IMR-90 (cell line): ENCODE measurements around the gene HBEGF. TPM values are rescaled to one million over a fixed set of nuclear protein-coding genes. Genes with fewer than 3 reads are reported as not detected.

ENCODE experiments used
- ATAC-seq: fragments of 200-7000 bp; cut with Tn5 transposase; 2 replicates; pipeline ENCODE4 v1.9.1; 2020; ENCODE audit warnings: low read depth, mild to moderate bottlenecking, moderate library complexity
- BruUV-seq: library from RNA; stranded (reverse); fragments of 400-500 nt; replicated peaks from 2 replicates; lab custom pipeline; 2021; lab: Mats Ljungman, UMichigan
- CTCF ChIA-PET: fragments of 300-600 bp; formaldehyde crosslinking; extraction: SDS; loops from one replicate; lab custom pipeline; 2021; ENCODE audit warnings: antibody characterized with exemption; lab: Yijun Ruan, JAX
- POLR2A ChIA-PET: fragments of 300-600 bp; sonication (Branson Sonifier 250); formaldehyde crosslinking; loops from one replicate; lab custom pipeline; 2022; ENCODE audit warnings: antibody characterized with exemption; ENCODE audit not compliant: unreplicated experiment; lab: Charles Lee
- DNase-seq: peaks from one replicate; pipeline ENCODE4 v3.0.0; 2013
- H2AFZ ChIP-seq: replicated peaks from 2 replicates; pipeline ENCODE3; 2013; ENCODE audit warnings: low read length, mild to moderate bottlenecking; ENCODE audit not compliant: poor library complexity
- H2AK5ac ChIP-seq: 2 replicates; pipeline ENCODE4 v1.6.1; 2013; ENCODE audit warnings: low read depth, low read length, inconsistent platforms
- H2AK9ac ChIP-seq: replicated peaks from 2 replicates; pipeline ENCODE3; 2013; ENCODE audit warnings: mild to moderate bottlenecking, low read depth, low read length, moderate library complexity; ENCODE audit not compliant: poor library complexity
- H2BK120ac ChIP-seq: 2 replicates; pipeline ENCODE4 v1.6.1; 2013; ENCODE audit warnings: low read depth, low read length, inconsistent platforms
- H2BK15ac ChIP-seq: 3 replicates; pipeline ENCODE4 v1.6.1; 2013; ENCODE audit warnings: low read depth, low read length, inconsistent platforms
- H2BK20ac ChIP-seq: 2 replicates; pipeline ENCODE4 v1.6.1; 2013; ENCODE audit warnings: low read depth, mild to moderate bottlenecking, inconsistent platforms, low read length, moderate library complexity
- H2BK5ac ChIP-seq: 2 replicates; pipeline ENCODE4 v1.6.1; 2013; ENCODE audit warnings: mild to moderate bottlenecking, low read depth, low read length, inconsistent platforms; ENCODE audit not compliant: poor library complexity, severe bottlenecking
- H3K14ac ChIP-seq: replicated peaks from 2 replicates; pipeline ENCODE4 v1.6.1; 2013; ENCODE audit warnings: low read depth, low read length, inconsistent platforms
- H3K18ac ChIP-seq: 2 replicates; pipeline ENCODE4 v1.6.1; 2013; ENCODE audit warnings: low read depth, low read length, control low read depth
- H3K23ac ChIP-seq: 2 replicates; pipeline ENCODE4 v1.6.1; 2013; ENCODE audit warnings: low read depth, low read length, inconsistent platforms
- H3K27ac ChIP-seq: 2 replicates; pipeline ENCODE4 v1.5.1; 2013; ENCODE audit warnings: mild to moderate bottlenecking, control low read depth, low read length; ENCODE audit not compliant: insufficient read depth
- H3K27me3 ChIP-seq: 2 replicates; pipeline ENCODE4 v1.6.1; 2013; ENCODE audit warnings: low read length; ENCODE audit not compliant: control insufficient read depth, insufficient read depth
- H3K36me3 ChIP-seq: 2 replicates; pipeline ENCODE4 v1.6.1; 2013; ENCODE audit warnings: low read length, mixed read lengths; ENCODE audit not compliant: control insufficient read depth, insufficient read depth
- H3K4ac ChIP-seq: 2 replicates; pipeline ENCODE4 v1.6.1; 2013; ENCODE audit warnings: low read depth, low read length, inconsistent platforms
- H3K4me1 ChIP-seq: 2 replicates; pipeline ENCODE4 v1.6.1; 2013; ENCODE audit warnings: low read length, mixed read lengths; ENCODE audit not compliant: control insufficient read depth, insufficient read depth
- H3K4me2 ChIP-seq: 2 replicates; pipeline ENCODE4 v1.6.1; 2013; ENCODE audit warnings: low read depth, mild to moderate bottlenecking, control low read depth, low read length, moderate library complexity
- H3K4me3 ChIP-seq: 2 replicates; pipeline ENCODE4 v1.5.1; 2013; ENCODE audit warnings: low read depth, mild to moderate bottlenecking, control low read depth, low read length, moderate library complexity; ENCODE audit not compliant: insufficient read depth
- H3K56ac ChIP-seq: 2 replicates; pipeline ENCODE4 v1.6.1; 2013; ENCODE audit warnings: low read length, inconsistent platforms; ENCODE audit not compliant: insufficient read depth; ENCODE audit errors: extremely low read depth
- H3K79me1 ChIP-seq, 2 experiments: 2 replicates each; pipeline ENCODE4 v1.6.1; 2013; ENCODE audit warnings: low read length in 2 of 2, inconsistent platforms in 1 of 2, low read depth in 1 of 2
- H3K9ac ChIP-seq: 2 replicates; pipeline ENCODE4 v1.6.1; 2013; ENCODE audit warnings: low read depth, low read length, control low read depth
- H3K9me1 ChIP-seq: 2 replicates; pipeline ENCODE4 v1.6.1; 2013; ENCODE audit warnings: low read length, inconsistent platforms; ENCODE audit not compliant: insufficient read depth
- H3K9me3 ChIP-seq: 2 replicates; pipeline ENCODE4 v1.6.1; 2013; ENCODE audit warnings: low read length; ENCODE audit not compliant: control insufficient read depth, insufficient read depth
- H4K20me1 ChIP-seq: 2 replicates; pipeline ENCODE4 v1.6.1; 2013; ENCODE audit warnings: low read length, inconsistent platforms; ENCODE audit not compliant: insufficient read depth
- H4K5ac ChIP-seq: 2 replicates; pipeline ENCODE4 v1.6.1; 2013; ENCODE audit warnings: mild to moderate bottlenecking, low read depth, low read length, control low read depth
- H4K8ac ChIP-seq, 2 experiments: 2 replicates each; pipeline ENCODE4 v1.6.1; 2013; ENCODE audit warnings: low read depth in 2 of 2, low read length in 2 of 2, control low read depth in 1 of 2, inconsistent platforms in 1 of 2
- H4K91ac ChIP-seq: 2 replicates; pipeline ENCODE4 v1.6.1; 2013; ENCODE audit warnings: low read depth, low read length, inconsistent platforms; ENCODE audit not compliant: insufficient read depth
- CEBPB ChIP-seq: IDR thresholded peaks from 2 replicates; pipeline ENCODE4 v1.6.1; 2012; ENCODE audit warnings: low read depth, low read length, improper control_type of control experiment
- POLR2A ChIP-seq: IDR thresholded peaks from 2 replicates; pipeline ENCODE4 v1.6.1; 2012; ENCODE audit warnings: mild to moderate bottlenecking, low read depth, low read length
- RAD21 ChIP-seq: IDR thresholded peaks from 2 replicates; pipeline ENCODE4 v1.6.1; 2012; ENCODE audit warnings: low read length, improper control_type of control experiment
- RCOR1 ChIP-seq: IDR thresholded peaks from 2 replicates; pipeline ENCODE4 v1.6.1; 2012; ENCODE audit warnings: mild to moderate bottlenecking, low read length, improper control_type of control experiment; ENCODE audit not compliant: insufficient replicate concordance
- RFX5 ChIP-seq: IDR thresholded peaks from 2 replicates; pipeline ENCODE4 v1.8.0; 2012; ENCODE audit warnings: low read depth, mild to moderate bottlenecking, low read length, moderate library complexity
- WGBS, 2 experiments: methylation state at CpG; one replicate each; pipeline versions ENCODE4 v1.1.5 to v1.1.7; 2013; ENCODE audit warnings: missing lambda C conversion rate in 2 of 2; ENCODE audit not compliant: insufficient read length in 1 of 2; ENCODE audit errors: extremely low coverage in 2 of 2; 5-methylcytosine and 5-hydroxymethylcytosine counted together
- dilution Hi-C: fragments of 300-500 bp; cut with HindIII; formaldehyde crosslinking; loops from one replicate; pipeline ENCODE4 v1.14.3; 2018; ENCODE audit warnings: low sequenced_read_pairs; ENCODE audit not compliant: unreplicated experiment
- in situ Hi-C: fragments of 300-500 bp; cut with MboI; formaldehyde crosslinking; loops from 3 replicates; pipeline ENCODE4 v1.14.3; 2019; ENCODE audit warnings: low sequenced_read_pairs, inconsistent platforms, mixed read lengths
- intact Hi-C: fragments of 100-400 bp; cut with micrococcal nuclease; formaldehyde crosslinking; loops from 2 replicates; pipeline ENCODE4 v1.10.0; 2022
- polyA plus RNA-seq, 3 experiments: library from polyadenylated mRNA; depleted of rRNA; stranded (reverse); fragments of >200 nt; gene quantifications; 2 replicates each; pipeline ENCODE4 v1.2.3, GENCODE V29; 2012; ENCODE audit warnings: low replicate concordance in 1 of 3
- total RNA-seq: library from RNA; depleted of rRNA; stranded (reverse); fragments of >200 nt; gene quantifications from 2 replicates; pipeline ENCODE4 v1.2.3, GENCODE V29; 2012

The HBEGF gene
- total and polyA plus RNA-seq, 2 of the 4 experiments (the other 2 are of a cell fraction): 18.8 to 36.1 TPM

GRCh38 chr5:140391312-140391711 lies 44.9 kb upstream of the HBEGF start:
- no peaks in the 10 kb centered on the region for H3K4me1 ChIP-seq
- no peak overlapping the region for H3K14ac ChIP-seq
- no peak overlapping the region for H3K23ac ChIP-seq
- H4K8ac ChIP-seq: no peak overlapping the region
- BruUV-seq: no TSS peak
- no peaks in the 10 kb centered on the region for H3K36me3 ChIP-seq
- H3K27ac ChIP-seq: no peak overlapping the region
- H3K4ac ChIP-seq: no peak overlapping the region
- no peak overlapping the region for H2AFZ ChIP-seq
- H3K9ac ChIP-seq: no peak overlapping the region
- ATAC-seq: no peak; the same call in 1 of the 2 replicates
- peak; percentile 29; the same call in 1 of the 2 replicates for TF ChIP-seq CEBPB
- no peak for TF ChIP-seq RAD21
- no peak for TF ChIP-seq POLR2A
- no peak for TF ChIP-seq RFX5
- TF ChIP-seq RCOR1: no peak
- H4K5ac ChIP-seq: no peak overlapping the region
- DNase-seq: no peak
- WGBS, 2 experiments: no CpG with 5 or more reads among the region's 1 CpG
- no peak overlapping the region for H3K56ac ChIP-seq
- no peak overlapping the region for H4K91ac ChIP-seq
- H3K79me1 ChIP-seq: no peaks in the 10 kb centered on the region
- dilution Hi-C loops (no loop called here), in situ Hi-C loops (no loop called here), intact Hi-C loops (no loop called here)
- H3K4me3 ChIP-seq: no peak overlapping the region
- no peaks in the 10 kb centered on the region for H3K9me1 ChIP-seq
- H4K20me1 ChIP-seq: no peaks in the 10 kb centered on the region
- no peak overlapping the region for H2BK15ac ChIP-seq
- H3K18ac ChIP-seq: no peak overlapping the region
- CTCF ChIA-PET: no interaction called here
- H2BK5ac ChIP-seq: no peak overlapping the region
- no peak overlapping the region for H2AK5ac ChIP-seq
- no peak overlapping the region for H3K4me2 ChIP-seq
- H2BK120ac ChIP-seq: no peak overlapping the region
- no peaks in the 10 kb centered on the region for H3K27me3 ChIP-seq
- POLR2A ChIA-PET: no interaction called here
- no peaks in the 10 kb centered on the region for H3K9me3 ChIP-seq
- H2AK9ac ChIP-seq: no peak overlapping the region
- no peak overlapping the region for H2BK20ac ChIP-seq
